MM.1S (cell line): Measurements from ENCODE around the gene ALDH1A2.

Experiments
- DNase-seq: peaks from one replicate; pipeline ENCODE4 v3.0.0-alpha.2; 2015
- H2AFZ ChIP-seq: fragments of 300-600 bp; sonication (generic); 2 replicates; pipeline ENCODE4 v1.6.0; 2016; ENCODE audit warnings: antibody characterized with exemption, low read length
- H3F3A ChIP-seq: fragments of 300-600 bp; sonication (generic); 2 replicates; pipeline ENCODE4 v1.6.1; 2016; ENCODE audit warnings: mild to moderate bottlenecking, antibody characterized with exemption, low read length, moderate library complexity, mixed read lengths; ENCODE audit not compliant: insufficient read depth
- H3K27ac ChIP-seq: fragments of 300-600 bp; sonication (generic); 2 replicates; pipeline ENCODE4 v1.5.1; 2016; ENCODE audit warnings: mild to moderate bottlenecking, low read length
- H3K27me3 ChIP-seq: fragments of 300-600 bp; sonication (generic); replicated peaks from 2 replicates; pipeline ENCODE4 v1.6.0; 2016; ENCODE audit warnings: low read length; ENCODE audit not compliant: insufficient read depth
- H3K36me3 ChIP-seq: fragments of 300-600 bp; sonication (generic); replicated peaks from 2 replicates; pipeline ENCODE4 v1.6.1; 2016; ENCODE audit warnings: mild to moderate bottlenecking, low read length, mixed read lengths; ENCODE audit not compliant: insufficient read depth
- H3K4me1 ChIP-seq: fragments of 300-600 bp; sonication (generic); 2 replicates; pipeline ENCODE4 v1.6.1; 2016; ENCODE audit warnings: low read length, mixed read lengths
- H3K4me2 ChIP-seq: fragments of 300-600 bp; sonication (generic); 2 replicates; pipeline ENCODE4 v1.6.0; 2016; ENCODE audit warnings: low read depth, low read length
- H3K4me3 ChIP-seq: fragments of 300-600 bp; sonication (generic); 2 replicates; pipeline ENCODE4 v1.5.1; 2016; ENCODE audit warnings: low read length, mixed read lengths
- H3K79me2 ChIP-seq: fragments of 300-600 bp; sonication (generic); 2 replicates; pipeline ENCODE4 v1.6.1; 2016; ENCODE audit warnings: mixed run types, low read length, mixed read lengths
- H3K9ac ChIP-seq: fragments of 300-600 bp; sonication (generic); 2 replicates; pipeline ENCODE4 v1.6.1; 2016; ENCODE audit warnings: low read length, mixed read lengths
- H3K9me2 ChIP-seq: fragments of 300-600 bp; sonication (generic); replicated peaks from 2 replicates; pipeline ENCODE4 v1.6.1; 2016; ENCODE audit warnings: mild to moderate bottlenecking, low read length, mixed read lengths; ENCODE audit not compliant: insufficient read depth
- H3K9me3 ChIP-seq: fragments of 300-600 bp; sonication (generic); replicated peaks from 2 replicates; pipeline ENCODE4 v1.6.1; 2016; ENCODE audit warnings: mild to moderate bottlenecking, low read length, mixed read lengths; ENCODE audit not compliant: insufficient read depth
- H4K20me1 ChIP-seq: fragments of 300-600 bp; sonication (generic); 2 replicates; pipeline ENCODE4 v1.6.1; 2016; ENCODE audit warnings: mild to moderate bottlenecking, low read length, moderate library complexity, mixed read lengths; ENCODE audit not compliant: insufficient read depth
- EZH2 ChIP-seq: fragments of 300-600 bp; sonication (generic); optimal IDR thresholded peaks from 2 replicates; pipeline ENCODE3; 2017; ENCODE audit warnings: low read depth, mild to moderate bottlenecking, antibody characterized with exemption, low read length, mixed read lengths
- EZH2phosphoT487 ChIP-seq: fragments of 300-600 bp; sonication (generic); IDR thresholded peaks from 2 replicates; pipeline ENCODE4 v1.6.1; 2018; ENCODE audit warnings: antibody characterized with exemption, low read length
- TF ChIP-seq, protein P1 (sequence below): fragments of 300-600 bp; sonication (generic); IDR thresholded peaks from 2 replicates; pipeline ENCODE4 v1.5.1; 2016; ENCODE audit warnings: antibody characterized with exemption, low read length, mixed read lengths

Gene ALDH1A2

DNA sequence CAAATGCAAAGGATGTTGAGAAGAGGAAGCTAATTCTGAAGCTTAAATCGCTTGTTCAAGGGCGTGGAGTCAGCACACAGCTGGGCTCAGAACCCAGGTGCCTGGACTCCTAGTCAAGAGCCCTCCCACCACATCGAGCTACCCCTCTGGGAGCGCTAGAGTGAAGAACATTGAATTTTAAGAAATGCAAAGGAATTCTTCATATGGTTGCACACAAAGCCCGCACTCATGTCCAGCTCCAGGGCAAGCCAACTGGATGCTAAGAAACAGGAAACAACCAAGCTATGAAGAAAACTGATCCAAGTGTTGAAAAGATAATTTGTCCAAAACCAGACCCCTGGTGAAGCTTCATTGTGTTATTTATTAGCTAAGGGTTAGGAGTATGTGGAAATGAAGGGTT lies 122.3 kb downstream of the ALDH1A2 start:
- TF ChIP-seq, protein P1, sequence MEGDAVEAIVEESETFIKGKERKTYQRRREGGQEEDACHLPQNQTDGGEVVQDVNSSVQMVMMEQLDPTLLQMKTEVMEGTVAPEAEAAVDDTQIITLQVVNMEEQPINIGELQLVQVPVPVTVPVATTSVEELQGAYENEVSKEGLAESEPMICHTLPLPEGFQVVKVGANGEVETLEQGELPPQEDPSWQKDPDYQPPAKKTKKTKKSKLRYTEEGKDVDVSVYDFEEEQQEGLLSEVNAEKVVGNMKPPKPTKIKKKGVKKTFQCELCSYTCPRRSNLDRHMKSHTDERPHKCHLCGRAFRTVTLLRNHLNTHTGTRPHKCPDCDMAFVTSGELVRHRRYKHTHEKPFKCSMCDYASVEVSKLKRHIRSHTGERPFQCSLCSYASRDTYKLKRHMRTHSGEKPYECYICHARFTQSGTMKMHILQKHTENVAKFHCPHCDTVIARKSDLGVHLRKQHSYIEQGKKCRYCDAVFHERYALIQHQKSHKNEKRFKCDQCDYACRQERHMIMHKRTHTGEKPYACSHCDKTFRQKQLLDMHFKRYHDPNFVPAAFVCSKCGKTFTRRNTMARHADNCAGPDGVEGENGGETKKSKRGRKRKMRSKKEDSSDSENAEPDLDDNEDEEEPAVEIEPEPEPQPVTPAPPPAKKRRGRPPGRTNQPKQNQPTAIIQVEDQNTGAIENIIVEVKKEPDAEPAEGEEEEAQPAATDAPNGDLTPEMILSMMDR: no peak
- no peak for TF ChIP-seq EZH2phosphoT487
- no peak for TF ChIP-seq EZH2
- Histone ChIP-seq H3F3A (no peaks in the 10 kb centered on the region), H3K27ac (no peak overlapping the region), H3K36me3 (no peaks in the 10 kb centered on the region), H4K20me1 (no peaks in the 10 kb centered on the region), H3K27me3 (no peaks in the 10 kb centered on the region), H3K9me2 (no peaks in the 10 kb centered on the region), H3K9ac (no peak overlapping the region), H3K4me2 (no peak overlapping the region), H3K4me3 (no peak overlapping the region), H3K4me1 (no peaks in the 10 kb centered on the region), H3K9me3 (no peaks in the 10 kb centered on the region), H2AFZ (no peak overlapping the region), H3K79me2 (no peaks in the 10 kb centered on the region)
- no peak for DNase-seq

DNA sequence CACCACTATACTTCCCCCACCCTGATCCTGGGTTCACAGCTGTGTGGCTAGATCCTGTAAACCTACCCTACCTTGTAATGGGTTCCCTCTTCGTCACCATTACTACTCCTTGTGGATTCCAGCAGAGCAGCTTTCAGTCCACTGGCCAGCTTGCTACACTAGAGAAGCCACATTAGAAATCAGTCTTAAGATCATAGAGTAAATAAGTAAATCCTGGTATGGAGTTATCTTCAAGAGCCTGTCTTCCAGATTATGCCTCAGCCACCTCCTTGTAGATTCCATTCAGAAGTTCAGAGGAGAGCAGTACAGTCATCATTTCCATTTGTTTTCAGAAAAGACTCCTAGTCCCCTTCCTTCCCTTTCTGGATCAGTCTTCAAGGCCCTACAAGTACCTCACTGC lies 123.7 kb downstream of the ALDH1A2 start:
- Histone ChIP-seq H3K36me3 (no peaks in the 10 kb centered on the region), H3F3A (no peaks in the 10 kb centered on the region), H3K27ac (no peak overlapping the region), H3K4me1 (no peaks in the 10 kb centered on the region), H3K9me2 (no peaks in the 10 kb centered on the region), H3K79me2 (no peaks in the 10 kb centered on the region), H2AFZ (no peak overlapping the region), H3K9me3 (no peaks in the 10 kb centered on the region), H3K4me3 (no peak overlapping the region), H3K4me2 (no peak overlapping the region), H3K27me3 (no peaks in the 10 kb centered on the region), H3K9ac (no peak overlapping the region), H4K20me1 (no peaks in the 10 kb centered on the region)
- TF ChIP-seq, protein P1: no peak
- DNase-seq: no peak

DNA sequence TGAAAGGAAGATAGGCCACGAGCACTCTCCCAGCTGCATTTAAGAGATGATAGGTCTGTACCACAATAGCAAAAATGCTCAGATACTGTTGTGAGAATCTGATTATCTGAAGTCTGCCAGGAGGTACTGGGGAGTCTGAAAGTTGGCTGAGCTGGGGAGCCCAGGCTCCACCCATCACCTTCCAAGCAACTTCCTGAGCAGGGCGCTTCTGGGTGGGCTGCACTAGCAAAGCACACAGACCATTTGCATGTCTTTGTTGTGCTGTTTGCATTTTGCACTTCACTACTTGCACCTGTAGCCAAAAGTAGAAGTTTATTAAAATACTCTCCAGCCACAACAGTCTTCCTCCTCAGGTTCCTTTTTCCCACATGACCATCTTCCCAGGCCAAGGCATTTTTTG lies 133.2 kb downstream of the ALDH1A2 start:
- H3K36me3 ChIP-seq: no peaks in the 10 kb centered on the region
- H3K9ac ChIP-seq: no peak overlapping the region
- TF ChIP-seq EZH2 (no peak), EZH2phosphoT487 (no peak)
- TF ChIP-seq, protein P1: no peak
- no peaks in the 10 kb centered on the region for H3K4me1 ChIP-seq
- no peak for DNase-seq
- no peaks in the 10 kb centered on the region for H3F3A ChIP-seq
- H3K27me3 ChIP-seq: no peaks in the 10 kb centered on the region
- H3K79me2 ChIP-seq: no peaks in the 10 kb centered on the region
- no peak overlapping the region for H3K4me3 ChIP-seq
- H3K9me3 ChIP-seq: no peaks in the 10 kb centered on the region
- no peaks in the 10 kb centered on the region for H4K20me1 ChIP-seq
- no peaks in the 10 kb centered on the region for H3K9me2 ChIP-seq
- H2AFZ ChIP-seq: no peak overlapping the region
- H3K4me2 ChIP-seq: no peak overlapping the region
- no peak overlapping the region for H3K27ac ChIP-seq
